ENCODE results near the gene KLF7.
A peak's percentile ranks its signal among the peaks of the same experiment; 100 is the strongest.

Gene KLF7

DNA sequence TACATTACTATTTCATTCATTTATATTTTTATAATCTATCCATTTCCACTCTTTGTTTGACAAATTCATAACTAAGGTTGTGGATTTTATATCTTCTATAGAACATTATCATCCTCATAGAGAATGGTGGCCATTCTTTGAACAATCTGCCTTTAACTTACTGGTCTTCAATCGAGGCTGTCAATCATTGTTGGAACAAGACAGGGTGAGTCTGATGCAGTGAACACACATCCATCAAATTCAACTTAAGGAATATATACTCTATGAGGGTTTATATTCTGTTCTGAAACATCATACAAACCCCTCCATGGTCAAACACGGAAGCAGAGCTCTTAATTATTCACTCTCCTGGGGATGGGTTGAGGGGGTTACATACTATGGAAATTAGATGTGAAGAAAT is 28.3 kb upstream of the KLF7 start:
- no peak overlapping the region for H3K27ac ChIP-seq (ENCODE audit: poor library complexity, severe bottlenecking)
- H3K27me3 ChIP-seq (ENCODE audit: insufficient read depth, poor library complexity, severe bottlenecking) = no peaks in the 10 kb centered on the region
- TF ChIP-seq CTCF (IDR thresholded peaks at IDR 0.05; ENCODE audit: poor library complexity, severe bottlenecking) = no peak
- DNase-seq (ENCODE audit: low spot score) = no peak
- H3K4me3 ChIP-seq (ENCODE audit: severe bottlenecking) = no peak overlapping the region
- H3K9me3 ChIP-seq (ENCODE audit: severe bottlenecking) = no peaks in the 10 kb centered on the region
- ATAC-seq (ENCODE audit: low read depth) = no peak
- H3K36me3 ChIP-seq (ENCODE audit: low read depth) = no peaks in the 10 kb centered on the region
- H3K4me1 ChIP-seq (ENCODE audit: insufficient read depth, poor library complexity, severe bottlenecking) = no peaks in the 10 kb centered on the region

DNA sequence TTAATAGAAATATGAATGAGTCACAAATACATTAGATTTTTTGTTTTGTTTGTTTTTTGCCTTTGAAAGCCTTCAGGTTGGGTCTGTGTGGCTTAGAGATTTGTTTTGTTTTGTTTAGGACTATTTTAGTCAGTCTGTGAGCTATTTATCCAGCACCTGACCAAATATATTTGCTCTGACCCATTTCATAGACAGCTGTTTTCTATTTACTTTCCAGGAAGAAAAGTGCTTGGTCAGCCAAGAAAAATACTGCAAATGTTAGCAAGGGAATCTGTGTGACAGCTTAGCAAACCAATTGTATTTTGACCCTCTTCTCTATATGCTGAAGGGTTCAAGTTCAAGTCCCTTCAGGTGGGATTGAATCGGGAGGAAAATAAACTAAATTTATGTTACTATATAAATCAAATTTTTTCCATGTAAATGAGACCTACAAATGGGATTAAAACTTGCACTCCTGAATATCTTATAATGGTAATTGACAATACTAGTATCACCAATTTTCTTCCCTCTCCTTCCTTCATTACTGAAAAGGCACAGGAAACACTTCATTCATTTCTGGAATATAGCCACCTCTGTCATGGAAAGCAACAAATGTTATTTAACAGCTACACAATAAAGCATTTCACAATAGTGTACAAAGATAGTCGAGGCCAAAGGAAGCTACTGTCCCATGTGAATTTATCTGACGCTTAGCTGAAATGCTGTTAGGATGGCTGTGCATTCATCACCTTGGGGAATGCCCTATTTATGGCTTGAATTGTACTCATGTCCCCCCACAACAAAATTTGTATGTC is 23.1 kb upstream of the KLF7 start:
- Histone ChIP-seq H3K4me1 (ENCODE audit: insufficient read depth, poor library complexity, severe bottlenecking) (peaks cover 10% of the 10 kb centered on the region), H3K27ac (ENCODE audit: poor library complexity, severe bottlenecking) (peak overlapping the region; percentile 9), H3K27me3 (ENCODE audit: insufficient read depth, poor library complexity, severe bottlenecking) (no peaks in the 10 kb centered on the region), H3K9me3 (ENCODE audit: severe bottlenecking) (no peaks in the 10 kb centered on the region), H3K4me3 (ENCODE audit: severe bottlenecking) (no peak overlapping the region), H3K36me3 (ENCODE audit: low read depth) (no peaks in the 10 kb centered on the region)
- no peak for TF ChIP-seq CTCF (IDR thresholded peaks at IDR 0.05; ENCODE audit: poor library complexity, severe bottlenecking)
- peak; percentile 88 for ATAC-seq (ENCODE audit: low read depth)
- no peak for DNase-seq (ENCODE audit: low spot score)

DNA sequence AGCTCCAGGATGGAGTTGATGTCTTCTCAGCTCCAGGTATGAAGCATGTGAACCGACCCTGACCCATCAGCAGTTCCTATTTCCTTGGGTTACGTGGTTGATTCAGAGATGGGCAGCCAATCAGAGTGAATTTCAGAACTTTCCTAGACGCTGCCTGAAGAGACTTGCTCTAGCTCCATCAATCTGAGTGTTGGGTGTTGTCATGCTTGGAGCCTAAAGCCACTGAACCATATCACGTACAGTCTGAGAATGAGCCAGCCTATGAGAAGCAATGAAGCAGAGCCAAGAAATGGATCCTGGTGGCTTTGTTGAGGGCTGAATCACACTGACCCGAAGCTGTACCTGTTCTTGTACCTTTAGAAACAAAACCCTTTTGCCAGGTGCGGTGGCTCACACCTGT is 19.6 kb upstream of the KLF7 start:
- TF ChIP-seq CTCF (IDR thresholded peaks at IDR 0.05; ENCODE audit: poor library complexity, severe bottlenecking) = no peak
- Histone ChIP-seq H3K36me3 (ENCODE audit: low read depth) (no peaks in the 10 kb centered on the region), H3K4me1 (ENCODE audit: insufficient read depth, poor library complexity, severe bottlenecking) (peaks cover 23% of the 10 kb centered on the region), H3K27ac (ENCODE audit: poor library complexity, severe bottlenecking) (peak overlapping the region; percentile 52), H3K27me3 (ENCODE audit: insufficient read depth, poor library complexity, severe bottlenecking) (no peaks in the 10 kb centered on the region), H3K9me3 (ENCODE audit: severe bottlenecking) (no peaks in the 10 kb centered on the region), H3K4me3 (ENCODE audit: severe bottlenecking) (no peak overlapping the region)
- DNase-seq (ENCODE audit: low spot score) (no peak), ATAC-seq (ENCODE audit: low read depth) (no peak)

DNA sequence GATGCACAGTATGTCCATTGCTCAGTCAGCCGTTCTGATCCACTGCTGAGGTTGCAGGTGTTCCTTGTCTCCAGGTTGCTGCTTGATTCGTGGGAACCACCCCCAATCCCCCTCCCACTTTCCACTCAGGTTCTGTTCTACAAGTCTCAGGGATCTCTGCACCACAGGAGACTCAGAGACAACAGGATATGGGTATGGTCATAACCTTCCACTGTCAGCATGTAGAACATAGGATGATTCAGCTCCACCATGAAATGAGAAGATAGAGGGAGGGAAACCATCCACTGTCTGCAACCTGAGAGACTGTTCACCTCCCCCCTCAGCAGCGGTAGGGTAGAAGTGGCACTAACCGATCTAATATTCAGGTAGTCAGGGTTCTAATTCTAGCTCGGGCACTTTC is 19.0 kb upstream of the KLF7 start:
- Histone ChIP-seq H3K27ac (ENCODE audit: poor library complexity, severe bottlenecking) (peak overlapping the region; percentile 52), H3K4me3 (ENCODE audit: severe bottlenecking) (no peak overlapping the region), H3K9me3 (ENCODE audit: severe bottlenecking) (no peaks in the 10 kb centered on the region), H3K36me3 (ENCODE audit: low read depth) (no peaks in the 10 kb centered on the region), H3K4me1 (ENCODE audit: insufficient read depth, poor library complexity, severe bottlenecking) (peaks cover 23% of the 10 kb centered on the region), H3K27me3 (ENCODE audit: insufficient read depth, poor library complexity, severe bottlenecking) (no peaks in the 10 kb centered on the region)
- no peak for DNase-seq (ENCODE audit: low spot score)
- ATAC-seq (ENCODE audit: low read depth) = peak; percentile 30; the same call in 2 of the 3 replicates
- no peak for TF ChIP-seq CTCF (IDR thresholded peaks at IDR 0.05; ENCODE audit: poor library complexity, severe bottlenecking)

- Histone ChIP-seq H3K27me3 (ENCODE audit: insufficient read depth, poor library complexity, severe bottlenecking) (no peaks in the 10 kb centered on the region), H3K4me3 (ENCODE audit: severe bottlenecking) (no peak overlapping the region), H3K36me3 (ENCODE audit: low read depth) (no peaks in the 10 kb centered on the region), H3K27ac (ENCODE audit: poor library complexity, severe bottlenecking) (peak overlapping the region; percentile 52), H3K9me3 (ENCODE audit: severe bottlenecking) (no peaks in the 10 kb centered on the region), H3K4me1 (ENCODE audit: insufficient read depth, poor library complexity, severe bottlenecking) (peaks cover 23% of the 10 kb centered on the region)
- TF ChIP-seq CTCF (IDR thresholded peaks at IDR 0.05; ENCODE audit: poor library complexity, severe bottlenecking) = no peak
- ATAC-seq (ENCODE audit: low read depth) (peak; percentile 53), DNase-seq (ENCODE audit: low spot score) (no peak)
Measured at GRCh38 chr2:207184348-207184747, 18.6 kb upstream of the KLF7 start.
